Measurements from ENCODE around the gene TSACC.
"Not testable (repeated sequence)": the region's sequence is repeated elsewhere in the genome, so short reads cannot be mapped to it uniquely, and the experiment has no call there.

The TSACC gene

GRCh38 chr1:156338180-156338976, at the start of gene TSACC, which contains the start of gene CCT3:
TSS of gene TSACC (plus strand) at chr1:156338526. CDS start at chr1:156339758, 1,232 bp downstream.
TSS of gene CCT3 (minus strand) at chr1:156338292. CDS start at chr1:156338184, 108 bp downstream.
- H3K4me3 Mint-ChIP-seq = peak within 1 kb of the TSS; percentile 93
- peaks cover 53% of the 10 kb centered on the region for H3K36me3 Mint-ChIP-seq
- peaks cover 38% of the 10 kb centered on the region for H3K4me1 Mint-ChIP-seq
- peak; percentile 97 for ATAC-seq
- peak; percentile 99 to 100 for DNase-seq (ENCODE audit: low spot score in 2 of 2)
- peak within 1 kb of the TSS; percentile 91 for H3K27ac Mint-ChIP-seq
- no peaks in the 10 kb centered on the region for H3K9me3 Mint-ChIP-seq

DNA sequence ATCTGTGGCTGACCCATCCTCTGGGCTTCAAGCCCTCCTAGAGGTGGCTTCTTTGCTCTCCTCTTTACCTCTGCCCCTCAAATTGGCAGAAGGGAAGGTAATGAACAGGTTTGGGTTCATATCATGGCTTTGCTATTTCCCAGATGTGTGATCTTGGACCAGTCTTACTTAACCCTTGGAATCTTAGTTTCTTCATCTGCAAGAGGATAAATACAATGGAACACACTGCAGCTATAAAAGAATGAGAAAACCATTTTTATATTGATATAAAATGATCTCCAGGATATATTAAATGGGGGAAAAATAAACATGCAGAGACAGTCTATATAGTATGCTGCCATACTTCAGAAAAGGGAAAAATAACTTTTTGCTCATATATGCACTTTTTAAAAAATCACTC, 48.5 kb upstream of the TSACC start:
- DNase-seq (ENCODE audit: low spot score in 2 of 2) = no peak
- ATAC-seq = no peak
- H3K27ac Mint-ChIP-seq = no peak overlapping the region
- no peak overlapping the region for H3K4me3 Mint-ChIP-seq
- H3K4me1 Mint-ChIP-seq = peaks cover 15% of the 10 kb centered on the region
- peaks cover 37% of the 10 kb centered on the region for H3K36me3 Mint-ChIP-seq
- no peaks in the 10 kb centered on the region for H3K9me3 Mint-ChIP-seq

GRCh38 chr1:156291226-156292061, 46.9 kb upstream of the TSACC start:
- Mint-ChIP-seq H3K27ac (peak overlapping the region; percentile 78), H3K4me3 (no peak overlapping the region), H3K36me3 (peaks cover 30% of the 10 kb centered on the region), H3K4me1 (peaks cover 19% of the 10 kb centered on the region), H3K9me3 (no peaks in the 10 kb centered on the region)
- DNase-seq (ENCODE audit: low spot score in 2 of 2) = no peak
- ATAC-seq = peak; percentile 47

GRCh38 chr1:156293098-156293434, 45.3 kb upstream of the TSACC start:
- no peak for ATAC-seq
- H3K9me3 Mint-ChIP-seq = no peaks in the 10 kb centered on the region
- H3K36me3 Mint-ChIP-seq = peaks cover 14% of the 10 kb centered on the region
- no peak for DNase-seq (ENCODE audit: low spot score in 2 of 2)
- peaks cover 19% of the 10 kb centered on the region for H3K4me1 Mint-ChIP-seq
- no peak overlapping the region for H3K4me3 Mint-ChIP-seq
- peak overlapping the region; percentile 78 for H3K27ac Mint-ChIP-seq

DNA sequence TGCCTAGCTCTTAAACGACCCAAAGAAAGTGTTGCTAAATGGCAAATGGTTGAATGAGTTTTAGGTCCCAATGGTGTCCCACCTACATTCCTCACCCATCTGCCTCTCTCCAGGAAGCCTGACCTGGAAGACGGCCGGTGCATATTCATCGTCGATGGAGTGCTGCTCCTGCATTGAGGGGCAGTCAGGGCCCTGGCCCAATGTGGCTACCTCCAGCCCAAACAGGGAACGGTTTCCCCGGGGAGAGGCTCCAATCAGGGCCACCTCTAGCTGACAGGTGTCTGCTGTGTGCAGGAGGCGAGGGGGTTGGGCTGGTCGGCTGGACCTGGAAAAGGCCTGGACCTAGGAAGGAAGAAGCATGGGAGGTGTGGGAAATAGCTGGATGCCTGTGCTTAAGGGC, 44.4 kb upstream of the TSACC start:
- Mint-ChIP-seq H3K36me3 (peaks cover 5% of the 10 kb centered on the region), H3K4me3 (peak overlapping the region; percentile 87), H3K4me1 (peaks cover 19% of the 10 kb centered on the region), H3K9me3 (no peaks in the 10 kb centered on the region), H3K27ac (no peak overlapping the region)
- ATAC-seq (no peak), DNase-seq (ENCODE audit: low spot score in 2 of 2) (no peak)

DNA sequence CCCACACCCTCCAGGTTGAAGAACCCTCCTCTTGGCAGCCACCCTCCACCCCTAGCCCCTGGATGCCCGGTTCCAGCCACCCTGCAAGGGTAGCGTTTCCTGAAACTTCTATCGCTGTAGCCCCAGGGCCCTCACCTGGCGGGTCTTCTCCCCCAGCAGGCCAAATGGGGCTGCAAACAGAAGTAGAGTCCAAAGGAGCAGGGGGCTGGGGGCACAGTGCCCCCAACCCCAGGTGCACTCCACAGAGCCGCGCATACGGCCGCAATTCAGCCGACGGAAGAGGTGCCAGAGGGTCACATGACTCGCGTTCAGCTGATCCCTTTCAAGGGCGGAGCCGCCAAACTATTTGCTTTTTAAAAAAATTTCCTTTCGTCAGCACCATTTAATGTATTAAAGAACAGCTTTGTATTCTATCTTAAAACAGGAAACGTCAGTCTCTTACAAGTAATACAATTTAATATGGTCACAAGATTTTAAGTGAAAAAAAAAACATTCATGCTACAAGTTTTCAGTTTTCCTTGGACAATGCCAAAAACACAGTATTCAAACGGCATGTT, 42.9 kb upstream of the TSACC start, which contains the start of gene GLMP:
GLMP (minus strand) TSS at position 289 of the 557 bp plus-strand sequence; CDS start at position 255, 34 bp downstream.
- Mint-ChIP-seq H3K36me3 (no peaks in the 10 kb centered on the region), H3K4me3 (peak within 1 kb of the TSS; percentile 87), H3K9me3 (no peaks in the 10 kb centered on the region), H3K27ac (peak within 1 kb of the TSS; percentile 91), H3K4me1 (peaks cover 19% of the 10 kb centered on the region)
- DNase-seq (ENCODE audit: low spot score in 2 of 2) = peak; percentile 29 to 68
- peak; percentile 85 for ATAC-seq

GRCh38 chr1:156298852-156299357, 39.4 kb upstream of the TSACC start, which contains the start of gene VHLL:
TSS of gene VHLL (minus strand) at chr1:156299307. CDS start at chr1:156299189, 118 bp downstream.
- peaks cover 14% of the 10 kb centered on the region for H3K4me1 Mint-ChIP-seq
- DNase-seq (ENCODE audit: low spot score in 2 of 2) (no peak), ATAC-seq (no peak)

GRCh38 chr1:156303241-156303640, 35.1 kb upstream of the TSACC start:
- no peak overlapping the region for H3K4me3 Mint-ChIP-seq

More at GRCh38 chr1:156298852-156299357, 39.4 kb upstream of the TSACC start, which contains the start of gene VHLL:
- H3K9me3 Mint-ChIP-seq = no peaks in the 10 kb centered on the region
- no peak within 1 kb of the TSS for H3K4me3 Mint-ChIP-seq
- H3K36me3 Mint-ChIP-seq = peaks cover 16% of the 10 kb centered on the region
- H3K27ac Mint-ChIP-seq = no peak within 1 kb of the TSS

GRCh38 chr1:156305215-156305614, 33.1 kb upstream of the TSACC start:
- H3K9me3 Mint-ChIP-seq = no peaks in the 10 kb centered on the region
- peaks cover 79% of the 10 kb centered on the region for H3K36me3 Mint-ChIP-seq
- ATAC-seq (no peak), DNase-seq (ENCODE audit: low spot score in 2 of 2) (no peak)
- H3K4me1 Mint-ChIP-seq = no peaks in the 10 kb centered on the region
- no peak overlapping the region for H3K4me3 Mint-ChIP-seq
- H3K27ac Mint-ChIP-seq = no peak overlapping the region

More at GRCh38 chr1:156303241-156303640, 35.1 kb upstream of the TSACC start:
- Mint-ChIP-seq H3K27ac (no peak overlapping the region), H3K9me3 (no peaks in the 10 kb centered on the region), H3K4me1 (no peaks in the 10 kb centered on the region), H3K36me3 (peaks cover 59% of the 10 kb centered on the region)
- DNase-seq (ENCODE audit: low spot score in 2 of 2) = no peak
- ATAC-seq = no peak

GRCh38 chr1:156308078-156308477, 30.2 kb upstream of the TSACC start:
- Mint-ChIP-seq H3K4me1 (no peaks in the 10 kb centered on the region), H3K36me3 (peaks cover 100% of the 10 kb centered on the region), H3K4me3 (no peak overlapping the region), H3K27ac (peak overlapping the region; percentile 74), H3K9me3 (no peaks in the 10 kb centered on the region)
- DNase-seq (ENCODE audit: low spot score in 2 of 2) (no peak), ATAC-seq (no peak)

DNA sequence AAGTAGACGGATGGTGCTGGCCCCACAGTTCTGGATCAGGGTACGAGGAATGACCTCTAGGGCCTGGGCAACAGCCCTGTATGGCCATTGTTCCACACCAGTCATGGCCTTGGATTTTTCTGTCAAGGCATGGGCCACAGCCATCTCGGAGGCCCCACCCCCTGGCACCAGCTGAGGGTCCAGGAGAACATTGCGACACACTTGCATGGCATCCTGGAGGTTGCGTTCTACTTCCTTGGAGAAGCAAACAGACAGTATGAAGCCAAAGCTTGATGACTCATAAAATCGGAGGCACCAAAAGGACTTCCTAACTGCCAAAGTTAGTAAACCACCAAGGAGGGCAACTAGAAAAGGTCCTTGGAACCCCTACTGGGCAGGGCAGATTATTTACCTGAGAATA, 27.4 kb upstream of the TSACC start:
- Mint-ChIP-seq H3K36me3 (peaks cover 100% of the 10 kb centered on the region), H3K9me3 (no peaks in the 10 kb centered on the region), H3K4me3 (no peak overlapping the region), H3K27ac (peak overlapping the region; percentile 4), H3K4me1 (no peaks in the 10 kb centered on the region)
- ATAC-seq (no peak), DNase-seq (ENCODE audit: low spot score in 2 of 2) (no peak)

DNA sequence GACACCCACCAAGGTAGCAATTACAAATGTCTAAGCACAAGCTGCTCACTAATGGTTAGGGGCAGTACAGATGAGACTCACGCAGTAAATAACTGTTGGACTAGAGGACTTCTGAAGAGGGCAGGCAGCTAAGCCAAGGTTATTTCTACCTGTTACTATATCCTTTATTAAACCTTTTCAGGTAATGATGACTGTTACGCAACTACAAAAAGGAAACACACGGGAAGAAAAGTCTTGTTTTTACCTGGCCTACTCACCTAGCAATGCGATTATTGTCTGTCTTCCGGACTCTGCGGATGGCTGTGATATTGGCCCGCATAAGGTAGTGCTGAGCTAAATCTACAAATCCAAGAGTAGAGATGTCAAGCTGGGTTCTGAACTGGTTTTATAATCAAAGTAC, 21.4 kb upstream of the TSACC start:
- Mint-ChIP-seq H3K9me3 (no peaks in the 10 kb centered on the region), H3K4me1 (no peaks in the 10 kb centered on the region), H3K36me3 (peaks cover 100% of the 10 kb centered on the region), H3K27ac (no peak overlapping the region), H3K4me3 (no peak overlapping the region)
- DNase-seq (ENCODE audit: low spot score in 2 of 2) = no peak
- ATAC-seq = no peak

DNA sequence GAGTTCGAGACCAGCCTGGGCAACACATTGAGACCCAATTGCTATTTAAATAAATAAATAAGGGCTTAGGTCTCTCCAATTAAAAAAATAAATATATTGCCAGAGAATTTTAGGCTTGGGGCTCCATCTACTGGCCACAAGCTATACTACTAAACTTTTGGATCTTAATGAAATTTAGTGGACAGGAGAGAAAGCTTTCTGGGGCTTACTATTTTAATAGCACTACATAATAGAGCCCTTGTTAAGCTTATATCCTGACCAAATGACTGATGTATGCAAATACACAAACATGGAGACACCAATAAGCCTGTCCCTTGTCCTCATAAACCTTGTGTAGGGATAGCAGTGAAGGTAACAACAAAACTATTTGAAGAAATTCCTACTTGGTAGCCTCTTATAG, 18.7 kb upstream of the TSACC start:
- DNase-seq (ENCODE audit: low spot score in 2 of 2) (no peak), ATAC-seq (no peak)
- no peaks in the 10 kb centered on the region for H3K4me1 Mint-ChIP-seq
- H3K36me3 Mint-ChIP-seq = peaks cover 100% of the 10 kb centered on the region
- no peak overlapping the region for H3K4me3 Mint-ChIP-seq
- H3K9me3 Mint-ChIP-seq = no peaks in the 10 kb centered on the region
- no peak overlapping the region for H3K27ac Mint-ChIP-seq

- Mint-ChIP-seq H3K36me3 (peaks cover 100% of the 10 kb centered on the region), H3K4me1 (no peaks in the 10 kb centered on the region), H3K9me3 (no peaks in the 10 kb centered on the region), H3K27ac (no peak overlapping the region), H3K4me3 (no peak overlapping the region)
- DNase-seq (ENCODE audit: low spot score in 2 of 2) (no peak), ATAC-seq (no peak)
These were observed 17.8 kb upstream of the TSACC start for GRCh38 chr1:156320560-156320959.

- not testable (repeated sequence) for H3K27ac Mint-ChIP-seq; DNase-seq (ENCODE audit: low spot score in 2 of 2); ATAC-seq; H3K9me3 Mint-ChIP-seq; H3K4me1 Mint-ChIP-seq; H3K4me3 Mint-ChIP-seq
- H3K36me3 Mint-ChIP-seq = peaks cover 92% of the 10 kb centered on the region
These were observed 15.1 kb upstream of the TSACC start for GRCh38 chr1:156323179-156323578.

Measured in stimulated activated effector memory CD8-positive, alpha-beta T cell treated with anti-CD3 and anti-CD28 coated beads, Interleukin-12 subunit alpha, Interleukin-12 subunit beta, amount 100 ng/mL, for 72 hours (primary cell).